Kidney (tissue), 14 donors: ENCODE data around the gene TMEM156. TPM values are rescaled to one million over a fixed set of nuclear protein-coding genes. Genes with fewer than 3 reads are reported as not detected.

Experiments
- DNase-seq, 5 donors: peaks; one replicate each; pipeline ENCODE4 v3.0.0-alpha.2; 2013 to 2020
- FAIRE-seq: peaks from 2 replicates; lab custom pipeline; 2012; peaks lifted over from hg19 to GRCh38; lab: Jason Lieb, UNC
- H3K27ac ChIP-seq, 2 donors: one replicate each; pipeline ENCODE4 v1.7.0; 2013; ENCODE audit warnings: low read depth in 2 of 2, low read length in 2 of 2, inconsistent platforms in 1 of 2
- H3K27me3 ChIP-seq: one replicate; pipeline ENCODE4 v1.7.1; 2013; ENCODE audit warnings: low read length, inconsistent platforms; ENCODE audit not compliant: control insufficient read depth, insufficient read depth
- H3K36me3 ChIP-seq, 3 donors: one replicate each; pipeline versions ENCODE4 v1.7.0 to v1.7.1; 2013; ENCODE audit warnings: low read length in 3 of 3, control low read depth in 1 of 3, inconsistent platforms in 1 of 3; ENCODE audit not compliant: insufficient read depth in 3 of 3, control insufficient read depth in 2 of 3
- H3K4me1 ChIP-seq, 3 donors: one replicate each; pipeline versions ENCODE4 v1.7.0 to v1.7.1; 2013; ENCODE audit warnings: low read length in 3 of 3, inconsistent platforms in 1 of 3, low read depth in 1 of 3; ENCODE audit not compliant: control insufficient read depth in 2 of 3, insufficient read depth in 2 of 3
- H3K4me3 ChIP-seq, 3 donors: one replicate each; pipeline versions ENCODE4 v1.7.0 to v1.8.1; 2013; ENCODE audit warnings: low read length in 3 of 3, control low read depth in 1 of 3, inconsistent platforms in 1 of 3
- H3K9ac ChIP-seq, 3 donors: one replicate each; pipeline versions ENCODE4 v1.7.0 to v1.7.1; 2013; ENCODE audit warnings: low read length in 3 of 3, control low read depth in 1 of 3, inconsistent platforms in 1 of 3
- H3K9me3 ChIP-seq, 3 donors: one replicate each; pipeline versions ENCODE4 v1.7.0 to v1.7.1; 2013; ENCODE audit warnings: low read length in 3 of 3, control low read depth in 1 of 3, inconsistent platforms in 1 of 3; ENCODE audit not compliant: control insufficient read depth in 2 of 3, insufficient read depth in 1 of 3
- CTCF ChIP-seq: IDR thresholded peaks from 3 replicates; pipeline ENCODE4 v1.5.1; 2012; ENCODE audit warnings: mild to moderate bottlenecking, moderate library complexity, borderline replicate concordance; ENCODE audit not compliant: insufficient read depth; ENCODE audit errors: extremely low read depth
- intact Hi-C: fragments of 100-400 bp; cut with DNase I; formaldehyde crosslinking; loops from one replicate; pipeline ENCODE4 v1.11.1; 2022
- polyA plus RNA-seq: library from polyadenylated mRNA; stranded (reverse); fragments of 350-450 nt; fragmentation: Illumina TruSeq; extraction: RNeasy Lipid Tissue Mini Kit (QIAGEN cat#74804); gene quantifications from one replicate; pipeline ENCODE4 v1.2.3, GENCODE V29; 2014; ENCODE audit warnings: low read depth, low replicate concordance; ENCODE audit not compliant: insufficient read depth
- total RNA-seq: library from RNA; stranded (reverse); fragmentation: NEBNext Ultra II Directional; extraction: Animal tissue kit (Norgen Biotek cat#: 25700); gene quantifications from one replicate; pipeline ENCODE4 v1.2.1, GENCODE V29; 2021
- donor health status: control.
- donor health status: control.
- donor health status: control.
- donor health status: control.
- donor health status: control.
- donor health status: DM: yes; HTN: yes; CAD: no.
- donor health status: Normal renal cell carcinoma (clear cell type).

Gene TMEM156
- total and polyA plus RNA-seq, 2 donors from 2014 or later: 1.8 to 3.5 TPM

- no peak overlapping the region for H3K27ac ChIP-seq
- TF ChIP-seq CTCF: no peak
- H3K4me3 ChIP-seq: no peak overlapping the region
- no peaks in the 10 kb centered on the region for H3K27me3 ChIP-seq
- FAIRE-seq (no peak), DNase-seq (no peak)
- no peak overlapping the region for H3K9ac ChIP-seq
- no peaks in the 10 kb centered on the region for H3K9me3 ChIP-seq
- H3K36me3 ChIP-seq: no peaks in the 10 kb centered on the region
- intact Hi-C loops: no loop called here
- H3K4me1 ChIP-seq: peaks cover 0 to 2% (median 0%) of the 10 kb centered on the region in 3 donors
These were observed 22.3 kb upstream of the TMEM156 start for GRCh38 chr4:39054497-39054896.

- H3K9me3 ChIP-seq: no peaks in the 10 kb centered on the region
- DNase-seq (no peak), FAIRE-seq (no peak)
- intact Hi-C loops: no loop called here
- no peaks in the 10 kb centered on the region for H3K36me3 ChIP-seq
- TF ChIP-seq CTCF: no peak
- peaks cover 0 to 2% (median 1%) of the 10 kb centered on the region in 3 donors for H3K4me1 ChIP-seq
- H3K4me3 ChIP-seq: no peak overlapping the region
- no peak overlapping the region for H3K9ac ChIP-seq
- H3K27me3 ChIP-seq: no peaks in the 10 kb centered on the region
- no peak overlapping the region for H3K27ac ChIP-seq
These were observed 21.8 kb upstream of the TMEM156 start for GRCh38 chr4:39053983-39054382.

- no peak for DNase-seq
- no peaks in the 10 kb centered on the region for H3K9me3 ChIP-seq
- H3K27me3 ChIP-seq: no peaks in the 10 kb centered on the region
- H3K36me3 ChIP-seq: no peaks in the 10 kb centered on the region
- intact Hi-C loops: no loop called here
- H3K9ac ChIP-seq: no peak overlapping the region
- H3K4me3 ChIP-seq: no peak overlapping the region
- H3K4me1 ChIP-seq: peaks cover 0 to 5% (median 5%) of the 10 kb centered on the region in 3 donors
- no peak overlapping the region for H3K27ac ChIP-seq
- no peak for TF ChIP-seq CTCF
- FAIRE-seq: no peak
These were observed 19.3 kb upstream of the TMEM156 start for GRCh38 chr4:39051492-39051891.

GRCh38 chr4:39050590-39050989, 18.4 kb upstream of the TMEM156 start:
- FAIRE-seq (no peak), DNase-seq (no peak)
- Histone ChIP-seq H3K9ac (no peak overlapping the region), H3K27me3 (no peaks in the 10 kb centered on the region), H3K36me3 (no peaks in the 10 kb centered on the region), H3K27ac (no peak overlapping the region), H3K4me1 (peaks cover 0 to 5% (median 5%) of the 10 kb centered on the region in 3 donors), H3K9me3 (no peaks in the 10 kb centered on the region), H3K4me3 (no peak overlapping the region)
- intact Hi-C loops: no loop called here
- TF ChIP-seq CTCF: no peak
